Mucosa of stomach (tissue), 1 donor: Measurements from ENCODE around the gene CYB561.
A peak's percentile ranks its signal among the peaks of the same experiment; 100 is the strongest.

Experiments
- H3K27me3 ChIP-seq: one replicate; pipeline ENCODE4 v1.7.0; 2013; ENCODE audit warnings: mild to moderate bottlenecking, low read length; ENCODE audit not compliant: control insufficient read depth, insufficient read depth
- H3K36me3 ChIP-seq: one replicate; pipeline ENCODE4 v1.7.0; 2013; ENCODE audit warnings: low read length; ENCODE audit not compliant: control insufficient read depth, insufficient read depth
- H3K4me1 ChIP-seq: one replicate; pipeline ENCODE4 v1.7.0; 2013; ENCODE audit warnings: mild to moderate bottlenecking, low read length; ENCODE audit not compliant: control insufficient read depth, insufficient read depth
- H3K4me3 ChIP-seq: one replicate; pipeline ENCODE4 v1.7.0; 2013; ENCODE audit warnings: low read length
- H3K9ac ChIP-seq: one replicate; pipeline ENCODE4 v1.7.0; 2013; ENCODE audit warnings: mild to moderate bottlenecking, low read length, moderate library complexity
- H3K9me3 ChIP-seq: one replicate; pipeline ENCODE4 v1.7.0; 2013; ENCODE audit warnings: mild to moderate bottlenecking, low read length, moderate library complexity; ENCODE audit not compliant: control insufficient read depth
- donor health status: Pancreatic carcinoma.

Gene CYB561, protein sequence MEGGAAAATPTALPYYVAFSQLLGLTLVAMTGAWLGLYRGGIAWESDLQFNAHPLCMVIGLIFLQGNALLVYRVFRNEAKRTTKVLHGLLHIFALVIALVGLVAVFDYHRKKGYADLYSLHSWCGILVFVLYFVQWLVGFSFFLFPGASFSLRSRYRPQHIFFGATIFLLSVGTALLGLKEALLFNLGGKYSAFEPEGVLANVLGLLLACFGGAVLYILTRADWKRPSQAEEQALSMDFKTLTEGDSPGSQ

DNA sequence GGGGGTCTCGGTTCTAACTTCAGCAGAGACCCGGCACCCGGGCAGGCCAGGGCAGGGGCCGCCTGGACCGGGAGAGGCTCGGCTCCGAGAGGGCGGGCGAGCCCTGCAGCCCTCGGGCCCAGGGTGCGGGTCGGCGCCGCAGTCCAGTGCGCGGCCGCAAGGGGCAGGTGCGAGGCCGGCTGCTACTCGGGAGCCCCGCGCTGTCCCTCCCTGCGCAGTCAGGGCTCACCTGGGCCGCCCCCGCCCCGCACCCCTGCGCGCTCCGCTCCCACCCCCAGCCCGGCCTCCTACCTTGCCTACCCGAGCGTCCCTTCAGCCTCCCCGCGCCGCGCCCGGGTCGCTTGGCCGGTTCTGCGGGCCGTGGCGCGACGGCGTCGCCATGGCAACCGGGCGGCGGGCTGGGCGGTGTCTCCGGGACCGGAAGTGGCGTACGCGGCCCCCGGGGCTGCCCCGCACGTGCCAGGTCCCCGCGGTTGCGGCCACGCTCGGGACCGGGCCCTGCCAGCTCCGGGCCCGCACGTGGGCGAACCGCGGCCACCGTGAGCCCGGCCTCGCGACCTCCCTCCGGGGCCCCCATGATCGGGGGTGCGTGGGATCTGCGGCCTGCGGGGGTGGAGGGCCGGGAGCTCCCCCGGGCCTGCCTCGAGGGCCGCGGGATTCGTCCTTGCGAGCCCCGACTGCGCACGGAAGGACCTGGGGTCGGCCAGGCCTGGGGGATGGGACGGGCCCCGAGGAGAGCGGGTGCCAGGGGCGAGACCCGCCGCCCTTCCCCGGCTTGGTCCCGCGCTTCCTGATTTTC is at the start of gene CYB561:
CYB561 (minus strand) TSS at position 353 of the 799 bp plus-strand sequence. CDS start 8,759 bp downstream, outside the sequence.
- no peaks in the 10 kb centered on the region for H3K27me3 ChIP-seq
- H3K9me3 ChIP-seq = no peaks in the 10 kb centered on the region
- H3K9ac ChIP-seq = peak within 1 kb of the TSS; percentile 89
- no peaks in the 10 kb centered on the region for H3K36me3 ChIP-seq
- peak within 1 kb of the TSS; percentile 63 for H3K4me3 ChIP-seq
- peaks cover 34% of the 10 kb centered on the region for H3K4me1 ChIP-seq

DNA sequence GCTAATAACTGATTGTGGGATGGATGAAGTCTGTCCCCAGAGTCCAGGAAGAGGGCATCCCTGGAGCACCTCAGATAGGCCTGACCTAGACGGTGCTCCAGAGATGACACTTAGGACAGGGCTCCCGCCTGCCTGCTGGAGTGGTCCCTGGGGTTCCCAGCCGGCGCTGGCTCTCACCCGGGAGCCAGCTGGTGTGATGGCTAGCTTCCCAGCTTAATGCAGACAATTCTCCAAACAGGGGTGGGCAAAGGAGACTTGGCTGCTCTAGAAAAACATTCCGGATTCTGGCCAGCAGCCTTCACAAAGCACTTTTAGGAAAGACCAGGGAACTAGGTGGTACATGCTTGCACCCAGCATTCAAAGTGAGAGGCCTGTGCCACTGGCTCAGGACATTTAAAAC is 49.4 kb upstream of the CYB561 start:
- Histone ChIP-seq H3K9me3 (no peaks in the 10 kb centered on the region), H3K27me3 (no peaks in the 10 kb centered on the region), H3K9ac (no peak overlapping the region), H3K4me3 (no peak overlapping the region), H3K4me1 (no peaks in the 10 kb centered on the region), H3K36me3 (no peaks in the 10 kb centered on the region)

DNA sequence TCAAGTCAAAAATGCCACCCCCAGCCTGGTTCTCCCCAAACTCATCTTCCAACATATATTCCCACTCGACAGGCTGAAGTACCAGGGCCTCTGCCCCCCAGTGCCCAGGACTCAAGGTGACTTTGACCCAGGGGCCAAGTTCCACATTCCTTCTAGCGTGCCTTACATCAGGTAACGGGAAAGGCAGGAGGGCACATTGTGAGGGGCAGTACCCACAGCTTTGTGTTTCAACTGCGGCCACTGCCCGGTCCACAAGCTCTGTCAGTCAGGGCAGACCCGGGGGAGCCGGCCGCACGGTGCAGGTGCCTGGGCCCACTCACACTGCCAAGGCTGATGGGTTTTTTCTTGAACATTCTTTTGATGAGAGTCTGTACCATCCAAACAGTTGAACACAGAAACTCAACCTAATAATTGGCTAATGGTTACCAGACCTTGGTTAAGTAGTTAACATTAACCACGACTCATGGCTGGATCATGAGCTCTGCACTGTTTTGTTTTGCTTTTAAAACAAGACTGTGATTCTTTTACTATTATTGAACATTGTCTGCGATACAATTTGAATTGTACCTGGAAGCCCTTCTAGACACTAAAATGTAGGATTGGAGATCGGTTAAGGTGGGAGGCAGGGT is 48.3 kb upstream of the CYB561 start:
- no peaks in the 10 kb centered on the region for H3K4me1 ChIP-seq
- no peaks in the 10 kb centered on the region for H3K27me3 ChIP-seq
- H3K36me3 ChIP-seq = no peaks in the 10 kb centered on the region
- no peaks in the 10 kb centered on the region for H3K9me3 ChIP-seq
- H3K4me3 ChIP-seq = no peak overlapping the region
- no peak overlapping the region for H3K9ac ChIP-seq

DNA sequence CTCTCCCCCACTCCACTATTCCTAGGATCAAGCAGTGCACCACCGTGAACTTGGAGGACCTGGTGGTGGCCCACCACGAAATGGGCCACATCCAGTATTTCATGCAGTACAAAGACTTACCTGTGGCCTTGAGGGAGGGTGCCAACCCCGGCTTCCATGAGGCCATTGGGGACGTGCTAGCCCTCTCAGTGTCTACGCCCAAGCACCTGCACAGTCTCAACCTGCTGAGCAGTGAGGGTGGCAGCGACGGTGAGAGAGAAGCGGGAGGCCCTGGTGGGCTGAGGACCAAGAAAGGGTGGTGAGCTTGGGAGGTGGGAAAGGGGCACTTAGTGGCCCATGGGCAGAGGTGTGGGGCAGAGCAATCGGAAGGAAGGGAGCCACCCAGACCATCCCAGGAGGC is 47.3 kb upstream of the CYB561 start:
- Histone ChIP-seq H3K4me1 (no peaks in the 10 kb centered on the region), H3K4me3 (no peak overlapping the region), H3K36me3 (no peaks in the 10 kb centered on the region), H3K9me3 (no peaks in the 10 kb centered on the region), H3K9ac (no peak overlapping the region), H3K27me3 (no peaks in the 10 kb centered on the region)

DNA sequence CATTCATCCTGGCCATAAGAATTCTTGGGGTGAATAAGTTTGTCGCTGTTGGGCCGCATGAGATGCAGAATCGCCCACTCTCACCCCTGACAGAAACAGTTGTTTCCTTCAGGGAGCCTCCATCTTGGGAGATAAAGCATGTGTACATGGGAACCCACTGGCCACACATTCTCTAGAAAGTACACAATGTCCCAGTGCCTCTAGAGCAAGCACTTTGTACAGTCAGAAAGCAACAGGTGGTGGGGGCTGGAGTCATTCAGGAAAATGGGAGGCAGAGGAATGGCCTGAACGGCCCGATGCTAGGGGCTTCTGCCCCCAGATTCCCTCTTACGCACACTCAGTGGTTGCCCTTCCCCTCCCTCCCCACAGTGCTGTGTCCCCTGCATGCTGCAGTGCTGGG is 46.8 kb upstream of the CYB561 start:
- no peak overlapping the region for H3K4me3 ChIP-seq
- H3K9me3 ChIP-seq = no peaks in the 10 kb centered on the region
- H3K27me3 ChIP-seq = no peaks in the 10 kb centered on the region
- H3K36me3 ChIP-seq = no peaks in the 10 kb centered on the region
- H3K9ac ChIP-seq = no peak overlapping the region
- no peaks in the 10 kb centered on the region for H3K4me1 ChIP-seq

DNA sequence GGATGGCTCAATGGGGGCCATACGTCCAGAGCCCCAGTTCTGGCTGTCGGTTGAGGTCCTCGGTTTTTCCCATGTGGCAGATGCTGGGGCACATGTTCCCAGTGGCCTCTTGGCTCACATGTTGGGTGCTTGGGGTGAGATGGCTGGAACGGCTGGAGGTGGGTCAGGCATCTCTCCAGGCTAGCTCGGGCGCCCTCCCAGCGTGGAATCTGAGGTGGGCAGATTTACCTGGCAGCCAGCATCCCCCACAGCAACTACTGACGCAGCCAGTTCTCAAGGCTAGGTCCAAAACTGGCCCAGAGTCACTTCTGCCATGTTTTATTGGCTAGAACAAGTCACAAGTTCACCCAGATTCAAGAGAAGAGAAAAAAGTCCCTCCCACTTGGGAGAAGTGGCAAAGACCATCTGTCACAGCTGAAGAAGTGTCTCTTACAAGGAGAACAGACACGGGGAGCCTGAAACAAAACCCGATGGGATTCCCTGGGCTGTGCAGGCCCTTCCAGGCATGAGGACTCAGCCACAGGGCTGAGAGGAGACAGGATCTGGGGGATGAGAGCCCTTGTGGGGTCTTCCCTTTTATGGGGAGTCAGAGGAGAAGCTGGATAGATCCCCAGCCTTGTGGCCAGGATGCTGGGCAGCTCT is 46.0 kb upstream of the CYB561 start:
- Histone ChIP-seq H3K4me3 (no peak overlapping the region), H3K27me3 (no peaks in the 10 kb centered on the region), H3K9ac (no peak overlapping the region), H3K4me1 (no peaks in the 10 kb centered on the region), H3K9me3 (no peaks in the 10 kb centered on the region), H3K36me3 (no peaks in the 10 kb centered on the region)

DNA sequence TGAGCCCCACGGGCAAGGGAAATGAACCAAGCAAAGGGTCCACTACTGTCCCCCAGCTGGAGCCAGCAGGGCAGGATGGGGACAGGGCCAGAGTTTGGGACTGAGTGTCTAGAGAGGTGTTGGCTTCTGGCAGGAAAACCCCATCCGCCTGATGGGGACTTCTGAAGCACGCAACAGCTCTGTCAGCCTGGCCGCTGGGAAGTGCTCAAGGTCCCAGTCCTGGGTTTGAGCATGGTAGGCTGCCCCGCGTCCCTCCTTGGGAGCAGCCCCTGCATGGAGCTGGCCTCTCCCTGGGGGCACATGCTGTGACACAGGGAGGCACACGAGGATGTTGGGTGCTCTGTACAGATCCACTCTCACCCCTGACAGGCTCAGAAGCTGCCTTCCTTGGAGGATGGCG is 45.3 kb upstream of the CYB561 start:
- Histone ChIP-seq H3K9me3 (no peaks in the 10 kb centered on the region), H3K36me3 (no peaks in the 10 kb centered on the region), H3K4me1 (no peaks in the 10 kb centered on the region), H3K4me3 (no peak overlapping the region), H3K27me3 (no peaks in the 10 kb centered on the region), H3K9ac (no peak overlapping the region)

DNA sequence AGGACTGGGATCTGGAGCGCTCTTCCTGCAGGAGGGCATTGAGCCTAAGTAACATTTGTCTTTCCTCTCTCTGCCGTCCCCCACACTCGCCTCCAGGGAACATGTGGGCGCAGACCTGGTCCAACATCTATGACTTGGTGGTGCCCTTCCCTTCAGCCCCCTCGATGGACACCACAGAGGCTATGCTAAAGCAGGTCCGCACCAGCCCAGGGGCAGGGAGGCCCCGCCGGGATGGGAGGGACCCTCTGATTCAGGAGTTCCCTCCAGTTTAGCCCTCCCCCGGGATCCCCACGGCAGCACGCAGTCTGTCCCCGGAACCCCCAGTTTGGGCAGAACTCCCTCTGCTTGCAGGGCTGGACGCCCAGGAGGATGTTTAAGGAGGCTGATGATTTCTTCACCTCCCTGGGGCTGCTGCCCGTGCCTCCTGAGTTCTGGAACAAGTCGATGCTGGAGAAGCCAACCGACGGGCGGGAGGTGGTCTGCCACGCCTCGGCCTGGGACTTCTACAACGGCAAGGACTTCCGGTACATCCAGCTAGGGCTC is 44.8 kb upstream of the CYB561 start:
- H3K27me3 ChIP-seq = no peaks in the 10 kb centered on the region
- H3K9me3 ChIP-seq = no peaks in the 10 kb centered on the region
- H3K9ac ChIP-seq = no peak overlapping the region
- H3K36me3 ChIP-seq = no peaks in the 10 kb centered on the region
- no peaks in the 10 kb centered on the region for H3K4me1 ChIP-seq
- H3K4me3 ChIP-seq = no peak overlapping the region

DNA sequence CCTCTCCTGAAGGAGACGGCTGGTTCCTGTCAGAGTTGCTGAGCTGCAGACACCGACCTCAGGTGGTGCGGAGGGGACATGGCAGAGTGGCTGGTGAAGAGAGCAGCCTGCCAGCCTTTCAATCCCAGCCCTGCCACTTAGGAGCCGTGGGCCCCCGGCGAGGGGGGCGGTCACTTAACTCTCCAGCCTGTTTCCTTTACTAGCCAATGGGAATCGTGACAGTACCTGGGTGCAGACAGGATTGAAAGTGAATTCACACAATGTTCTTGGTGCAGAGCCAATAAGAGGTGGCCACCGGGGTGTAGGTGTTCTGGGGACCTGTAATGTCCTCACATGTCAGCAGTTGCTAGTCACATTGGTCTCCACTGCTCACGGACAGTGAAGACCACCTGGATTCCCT is 44.2 kb upstream of the CYB561 start:
- H3K27me3 ChIP-seq = no peaks in the 10 kb centered on the region
- no peak overlapping the region for H3K9ac ChIP-seq
- no peaks in the 10 kb centered on the region for H3K4me1 ChIP-seq
- no peaks in the 10 kb centered on the region for H3K36me3 ChIP-seq
- no peaks in the 10 kb centered on the region for H3K9me3 ChIP-seq
- no peak overlapping the region for H3K4me3 ChIP-seq

DNA sequence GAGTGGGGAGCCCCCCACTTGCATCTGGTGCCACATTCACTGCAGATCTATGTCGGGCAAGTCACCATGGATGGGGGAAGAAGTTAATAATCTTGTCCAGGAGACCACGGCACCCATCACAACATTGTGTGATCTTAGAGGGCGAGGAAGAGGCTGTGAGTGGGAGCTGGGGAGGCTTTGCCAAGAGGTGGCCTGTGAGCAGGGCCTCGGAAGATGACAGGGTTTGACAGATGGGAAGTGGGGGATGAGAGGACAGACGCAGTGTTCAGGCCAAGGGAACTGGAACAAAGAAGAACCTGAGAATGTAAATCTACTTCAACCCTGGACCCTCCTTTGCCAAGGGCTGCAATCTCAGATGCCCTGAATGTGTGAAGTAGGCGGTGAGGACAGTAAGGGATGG is 43.2 kb upstream of the CYB561 start:
- Histone ChIP-seq H3K36me3 (no peaks in the 10 kb centered on the region), H3K9me3 (no peaks in the 10 kb centered on the region), H3K27me3 (no peaks in the 10 kb centered on the region), H3K4me1 (no peaks in the 10 kb centered on the region), H3K4me3 (no peak overlapping the region), H3K9ac (no peak overlapping the region)

DNA sequence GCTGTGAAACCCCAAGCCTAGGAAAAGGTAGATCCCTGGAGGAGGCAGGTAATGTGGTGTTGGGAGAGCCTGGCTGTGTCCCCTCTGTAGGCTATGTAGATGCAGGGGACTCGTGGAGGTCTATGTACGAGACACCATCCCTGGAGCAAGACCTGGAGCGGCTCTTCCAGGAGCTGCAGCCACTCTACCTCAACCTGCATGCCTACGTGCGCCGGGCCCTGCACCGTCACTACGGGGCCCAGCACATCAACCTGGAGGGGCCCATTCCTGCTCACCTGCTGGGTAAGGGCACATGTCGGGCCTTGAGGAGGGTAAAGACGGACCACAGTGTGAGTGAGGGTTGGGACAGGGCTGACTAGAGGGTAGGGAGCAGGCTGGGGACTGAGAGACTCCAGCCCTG is 42.7 kb upstream of the CYB561 start:
- no peak overlapping the region for H3K4me3 ChIP-seq
- H3K9me3 ChIP-seq = no peaks in the 10 kb centered on the region
- H3K4me1 ChIP-seq = no peaks in the 10 kb centered on the region
- H3K27me3 ChIP-seq = no peaks in the 10 kb centered on the region
- H3K9ac ChIP-seq = no peak overlapping the region
- no peaks in the 10 kb centered on the region for H3K36me3 ChIP-seq

DNA sequence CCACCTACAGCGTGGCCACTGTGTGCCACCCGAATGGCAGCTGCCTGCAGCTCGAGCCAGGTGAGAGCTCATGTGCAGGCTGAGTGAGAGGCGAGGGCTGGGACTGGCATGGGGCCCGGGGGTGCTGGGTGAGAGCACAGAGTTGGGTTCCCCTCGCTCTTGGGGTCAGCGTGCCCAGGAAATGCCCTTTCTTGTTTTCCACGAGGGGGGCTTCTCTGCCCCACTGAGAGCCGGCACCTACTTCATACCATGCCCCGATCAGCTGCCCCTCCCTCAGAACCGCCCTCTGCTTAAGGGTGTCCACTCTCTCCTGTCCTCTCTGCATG is 40.9 kb upstream of the CYB561 start:
- no peaks in the 10 kb centered on the region for H3K9me3 ChIP-seq
- no peaks in the 10 kb centered on the region for H3K36me3 ChIP-seq
- no peak overlapping the region for H3K4me3 ChIP-seq
- no peaks in the 10 kb centered on the region for H3K27me3 ChIP-seq
- H3K4me1 ChIP-seq = no peaks in the 10 kb centered on the region
- H3K9ac ChIP-seq = no peak overlapping the region
